Vagina (tissue), 2 donors: Measurements from ENCODE around the gene OPN4. TPM values are rescaled to one million over a fixed set of nuclear protein-coding genes. Genes with fewer than 3 reads are reported as not detected.

Experiments
- DNase-seq, 2 donors: peaks; one replicate each; pipeline ENCODE4 v3.0.0-alpha.2; 2017; ENCODE audit errors: extremely low spot score in 2 of 2
- H3K27ac ChIP-seq: fragments of 200-600 bp; sonication (generic); one replicate; pipeline ENCODE4 v1.5.1; 2019
- H3K27me3 ChIP-seq: fragments of 200-600 bp; sonication (generic); one replicate; pipeline ENCODE4 v1.5.1; 2019
- H3K36me3 ChIP-seq, 2 donors: fragments of 200-600 bp; sonication (generic); one replicate each; pipeline ENCODE4 v1.5.1; 2017 to 2019
- H3K4me1 ChIP-seq: fragments of 200-600 bp; sonication (generic); one replicate; pipeline ENCODE4 v1.5.1; 2019
- H3K4me3 ChIP-seq, 2 donors: fragments of 200-600 bp; sonication (generic); 1 replicate in 1 of 2; 2 replicates in 1 of 2; pipeline ENCODE4 v1.5.1; 2016 to 2019
- H3K9me3 ChIP-seq: fragments of 200-600 bp; sonication (generic); one replicate; pipeline ENCODE4 v1.5.1; 2019
- POLR2A ChIP-seq, 2 donors: fragments of 450-650 bp; IDR thresholded peaks; one replicate each; pipeline ENCODE4 v1.6.1; 2017; ENCODE audit warnings: antibody characterized with exemption in 2 of 2, mild to moderate bottlenecking in 2 of 2, moderate library complexity in 2 of 2
- POLR2AphosphoS5 ChIP-seq, 2 donors: sonication (generic); formaldehyde crosslinking; IDR thresholded peaks; one replicate each; pipeline ENCODE4 v1.9.0; 2017; ENCODE audit warnings: antibody characterized with exemption in 2 of 2, mild to moderate bottlenecking in 2 of 2, low read depth in 1 of 2; ENCODE audit not compliant: insufficient read depth in 1 of 2
- intact Hi-C: fragments of 100-400 bp; cut with DNase I; formaldehyde crosslinking; loops from one replicate; pipeline ENCODE4 v1.15.1; 2023
- total RNA-seq: library from RNA; depleted of rRNA; stranded (reverse); fragments of >200 nt; gene quantifications from one replicate; pipeline ENCODE4 v1.2.3, GENCODE V29; 2016
- TF ChIP-seq, protein P1 (sequence below), 3 experiments: fragments of 450-650 bp in 2 of 3; fragments of 200-600 bp in 1 of 3; sonication (generic) in 1 of 3; IDR thresholded peaks; one replicate each; pipeline ENCODE4 v1.5.1; 2017 to 2019; ENCODE audit warnings: antibody characterized with exemption in 3 of 3, mild to moderate bottlenecking in 2 of 3, moderate library complexity in 2 of 3

Gene OPN4
- total RNA-seq, 1 donor from 2014 or later = not detected

DNA sequence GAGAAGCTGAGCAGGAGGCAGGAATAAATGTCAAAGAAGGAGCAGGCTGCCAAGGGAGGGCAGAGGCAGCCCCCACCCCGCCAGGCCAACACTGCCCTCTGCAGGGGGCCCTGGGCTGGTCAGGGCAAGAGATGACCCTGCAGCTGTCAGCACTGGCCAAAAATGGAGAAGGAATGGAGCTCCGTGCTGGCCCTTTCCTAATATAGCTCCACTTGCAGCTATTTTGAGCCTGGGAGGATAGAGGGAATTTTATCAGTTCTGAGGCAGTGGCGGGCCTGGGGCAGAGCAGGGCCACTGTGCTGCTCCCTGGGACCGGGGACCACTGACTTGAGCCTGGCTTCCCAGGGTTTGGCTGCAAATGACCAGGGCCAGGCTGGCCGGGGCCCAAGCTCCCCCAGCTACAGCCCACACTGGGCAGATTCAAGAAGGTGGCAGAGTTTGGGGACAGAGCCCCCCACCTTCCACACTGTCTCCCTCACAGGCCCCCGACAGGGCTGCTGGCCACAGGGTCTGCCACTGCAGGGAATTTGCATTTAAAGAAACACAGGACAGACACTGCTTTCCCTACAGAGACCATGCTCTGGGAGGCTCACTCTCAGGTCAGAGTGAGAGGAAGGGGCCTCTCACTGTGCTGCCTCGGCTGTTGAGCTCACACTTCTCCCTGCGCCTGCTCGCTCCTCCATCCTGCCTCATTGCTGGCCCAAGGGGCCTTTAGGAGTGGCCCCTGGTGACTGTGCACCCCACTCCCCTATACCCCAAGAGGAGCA lies 30.2 kb downstream of the OPN4 start:
- no peak for DNase-seq
- intact Hi-C loops = loop anchor here (5.0 kb wide), 1 partner anchor 218 kb away; no protein-coding TSS in a partner anchor

DNA sequence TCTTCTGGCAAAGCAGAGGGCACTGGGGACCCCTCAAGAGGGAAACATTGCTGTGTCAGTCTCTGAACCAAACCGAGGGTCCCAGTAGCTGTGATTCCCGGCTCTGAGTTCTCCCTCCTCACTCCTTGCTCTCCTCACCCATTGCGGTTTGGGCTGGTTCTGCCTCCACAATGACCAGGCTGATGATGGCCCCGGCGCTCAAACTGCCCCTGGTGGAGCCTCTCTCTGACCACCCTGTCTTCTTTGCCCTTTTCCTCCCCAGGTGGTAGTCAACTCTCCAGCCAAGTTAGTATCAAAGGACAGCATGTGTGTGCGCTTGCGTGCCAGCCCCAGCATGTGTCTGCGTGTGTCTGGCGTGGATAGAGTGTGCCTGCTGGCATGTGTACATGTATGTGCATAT lies 31.1 kb downstream of the OPN4 start:
- intact Hi-C loops = loop anchor here (5.0 kb wide), 1 partner anchor 217 kb away; no protein-coding TSS in a partner anchor
- TF ChIP-seq POLR2AphosphoS5 (IDR thresholded peaks at IDR 0.05; ENCODE audit: insufficient read depth in 1 of 2, low read depth in 1 of 2) (no peak), POLR2A (IDR thresholded peaks at IDR 0.05) (no peak)
- TF ChIP-seq, protein P1, sequence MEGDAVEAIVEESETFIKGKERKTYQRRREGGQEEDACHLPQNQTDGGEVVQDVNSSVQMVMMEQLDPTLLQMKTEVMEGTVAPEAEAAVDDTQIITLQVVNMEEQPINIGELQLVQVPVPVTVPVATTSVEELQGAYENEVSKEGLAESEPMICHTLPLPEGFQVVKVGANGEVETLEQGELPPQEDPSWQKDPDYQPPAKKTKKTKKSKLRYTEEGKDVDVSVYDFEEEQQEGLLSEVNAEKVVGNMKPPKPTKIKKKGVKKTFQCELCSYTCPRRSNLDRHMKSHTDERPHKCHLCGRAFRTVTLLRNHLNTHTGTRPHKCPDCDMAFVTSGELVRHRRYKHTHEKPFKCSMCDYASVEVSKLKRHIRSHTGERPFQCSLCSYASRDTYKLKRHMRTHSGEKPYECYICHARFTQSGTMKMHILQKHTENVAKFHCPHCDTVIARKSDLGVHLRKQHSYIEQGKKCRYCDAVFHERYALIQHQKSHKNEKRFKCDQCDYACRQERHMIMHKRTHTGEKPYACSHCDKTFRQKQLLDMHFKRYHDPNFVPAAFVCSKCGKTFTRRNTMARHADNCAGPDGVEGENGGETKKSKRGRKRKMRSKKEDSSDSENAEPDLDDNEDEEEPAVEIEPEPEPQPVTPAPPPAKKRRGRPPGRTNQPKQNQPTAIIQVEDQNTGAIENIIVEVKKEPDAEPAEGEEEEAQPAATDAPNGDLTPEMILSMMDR (IDR thresholded peaks at IDR 0.05) = no peak
- no peaks in the 10 kb centered on the region for H3K36me3 ChIP-seq
- no peak for DNase-seq
- H3K4me1 ChIP-seq = peaks cover 6% of the 10 kb centered on the region
- peak overlapping the region; percentile 83 for H3K27ac ChIP-seq
- no peaks in the 10 kb centered on the region for H3K27me3 ChIP-seq
- H3K4me3 ChIP-seq = no peak overlapping the region
- no peaks in the 10 kb centered on the region for H3K9me3 ChIP-seq

More for the DNA sequence above, 30.2 kb downstream of the OPN4 start:
- Histone ChIP-seq H3K9me3 (no peaks in the 10 kb centered on the region), H3K36me3 (no peaks in the 10 kb centered on the region), H3K27ac (peak overlapping the region; percentile 83), H3K4me1 (peaks cover 6% of the 10 kb centered on the region), H3K27me3 (no peaks in the 10 kb centered on the region), H3K4me3 (no peak overlapping the region)
- TF ChIP-seq, protein P1 (IDR thresholded peaks at IDR 0.05) = no peak
- TF ChIP-seq POLR2AphosphoS5 (IDR thresholded peaks at IDR 0.05; ENCODE audit: insufficient read depth in 1 of 2, low read depth in 1 of 2) = peak; percentile 29 to 60

DNA sequence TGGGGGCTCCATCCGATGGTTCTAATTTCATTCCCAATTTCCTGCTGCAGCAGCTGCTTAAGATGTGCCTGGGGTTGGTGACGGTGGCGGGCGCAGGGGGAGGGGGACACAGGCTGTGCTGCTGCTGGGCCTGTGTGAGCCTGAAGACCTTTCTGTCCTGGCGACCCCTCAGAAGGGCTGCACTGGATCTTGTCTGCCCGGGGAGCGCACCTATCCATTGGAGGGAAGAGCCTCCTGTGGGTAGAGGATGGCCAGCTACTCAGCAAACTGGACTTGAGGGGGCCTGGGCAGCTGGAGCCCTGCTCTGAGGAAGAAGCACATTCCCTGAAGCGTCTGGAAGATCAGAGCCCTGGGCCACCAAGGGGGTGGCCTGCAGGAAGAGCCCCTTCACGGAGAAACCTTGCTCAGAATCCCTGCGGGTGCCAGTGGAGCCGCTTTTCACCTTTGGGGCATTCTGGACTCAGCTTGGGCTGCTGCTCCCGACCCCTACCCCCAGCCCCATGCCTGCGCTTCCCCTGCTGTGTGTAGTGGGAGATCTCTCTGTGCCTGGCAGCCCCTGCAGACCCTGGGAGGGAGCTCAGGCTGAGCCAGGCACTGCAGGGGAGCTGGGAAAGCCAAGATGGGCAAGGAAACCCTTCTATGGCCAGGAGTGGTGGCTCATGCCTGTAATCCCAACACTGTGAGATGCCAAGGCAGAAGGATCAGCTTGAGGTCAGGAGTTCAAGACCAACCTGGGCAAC lies 31.7 kb downstream of the OPN4 start:
- DNase-seq = no peak

DNA sequence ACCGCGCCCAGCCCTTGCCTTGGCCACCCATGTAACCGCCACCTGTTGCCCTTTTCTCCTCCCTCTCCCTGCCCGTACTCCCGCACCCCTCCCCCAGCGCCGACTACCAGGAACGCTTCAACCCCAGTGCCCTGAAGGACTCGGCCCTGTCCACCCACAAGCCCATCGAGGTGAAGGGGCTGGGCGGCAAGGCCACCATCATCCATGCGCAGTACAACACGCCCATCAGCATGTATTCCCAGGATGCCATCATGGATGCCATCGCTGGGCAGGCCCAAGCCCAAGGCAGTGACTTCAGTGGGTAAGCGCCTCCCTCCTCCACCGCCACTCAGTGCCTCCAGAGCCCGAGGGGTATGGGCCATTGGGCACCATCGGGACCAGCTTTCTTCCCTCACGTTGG lies 32.6 kb downstream of the OPN4 start:
- intact Hi-C loops = loop anchor here (5.0 kb wide), 1 partner anchor 215 kb away; no protein-coding TSS in a partner anchor
- Histone ChIP-seq H3K4me1 (peaks cover 6% of the 10 kb centered on the region), H3K36me3 (no peaks in the 10 kb centered on the region), H3K9me3 (no peaks in the 10 kb centered on the region), H3K4me3 (no peak overlapping the region), H3K27ac (no peak overlapping the region), H3K27me3 (no peaks in the 10 kb centered on the region)
- TF ChIP-seq, protein P1 (IDR thresholded peaks at IDR 0.05) = no peak
- TF ChIP-seq POLR2A (IDR thresholded peaks at IDR 0.05) = no peak
- TF ChIP-seq POLR2AphosphoS5 (IDR thresholded peaks at IDR 0.05; ENCODE audit: insufficient read depth in 1 of 2, low read depth in 1 of 2) = no peak
- no peak for DNase-seq

More for the DNA sequence above, 31.7 kb downstream of the OPN4 start:
- Histone ChIP-seq H3K4me3 (no peak overlapping the region), H3K4me1 (peaks cover 6% of the 10 kb centered on the region), H3K27me3 (no peaks in the 10 kb centered on the region), H3K27ac (peak overlapping the region; percentile 83), H3K9me3 (no peaks in the 10 kb centered on the region), H3K36me3 (no peaks in the 10 kb centered on the region)
- TF ChIP-seq POLR2AphosphoS5 (IDR thresholded peaks at IDR 0.05; ENCODE audit: insufficient read depth in 1 of 2, low read depth in 1 of 2) (no peak), POLR2A (IDR thresholded peaks at IDR 0.05) (no peak)
- TF ChIP-seq, protein P1 (IDR thresholded peaks at IDR 0.05) = no peak
- intact Hi-C loops = loop anchor here (5.0 kb wide), 1 partner anchor 216 kb away; no protein-coding TSS in a partner anchor
